Uterus (tissue), 2 donors: Measurements from ENCODE around the gene TUT7.

Experiments used
- POLR2A ChIP-seq, 2 donors: fragments of 450-650 bp; IDR thresholded peaks; one replicate each; pipeline ENCODE4 v1.6.1; 2016; ENCODE audit warnings: antibody characterized with exemption in 2 of 2, mild to moderate bottlenecking in 1 of 2, moderate library complexity in 1 of 2
- TF ChIP-seq, protein P1 (sequence below), 4 experiments: fragments of 200-600 bp in 2 of 4; fragments of 450-650 bp in 2 of 4; sonication (generic) in 2 of 4; IDR thresholded peaks; one replicate each; pipeline ENCODE4 v1.5.1; 2016 to 2019; ENCODE audit warnings: antibody characterized with exemption in 4 of 4, mild to moderate bottlenecking in 2 of 4, moderate library complexity in 1 of 4

DNA sequence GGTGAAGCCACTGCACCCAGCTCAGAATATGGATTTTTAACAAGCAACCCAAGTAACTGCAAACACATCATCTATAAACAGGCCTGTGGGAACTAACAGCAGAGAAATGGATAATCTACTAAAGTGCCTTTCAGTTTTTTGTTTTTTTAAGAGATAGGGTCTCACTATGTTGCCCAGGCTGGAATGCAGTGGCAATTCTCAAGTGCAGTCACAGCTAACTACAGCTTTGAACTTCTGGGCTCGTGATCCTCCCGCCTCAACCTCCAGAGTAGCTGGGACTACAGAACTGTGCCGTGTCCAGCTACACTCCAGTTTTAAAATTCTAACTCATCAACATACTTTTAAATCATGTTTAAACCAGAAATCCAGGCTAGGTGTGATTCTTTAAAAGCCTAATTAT lies 11.9 kb downstream of the TUT7 start:
- TF ChIP-seq, protein P1, sequence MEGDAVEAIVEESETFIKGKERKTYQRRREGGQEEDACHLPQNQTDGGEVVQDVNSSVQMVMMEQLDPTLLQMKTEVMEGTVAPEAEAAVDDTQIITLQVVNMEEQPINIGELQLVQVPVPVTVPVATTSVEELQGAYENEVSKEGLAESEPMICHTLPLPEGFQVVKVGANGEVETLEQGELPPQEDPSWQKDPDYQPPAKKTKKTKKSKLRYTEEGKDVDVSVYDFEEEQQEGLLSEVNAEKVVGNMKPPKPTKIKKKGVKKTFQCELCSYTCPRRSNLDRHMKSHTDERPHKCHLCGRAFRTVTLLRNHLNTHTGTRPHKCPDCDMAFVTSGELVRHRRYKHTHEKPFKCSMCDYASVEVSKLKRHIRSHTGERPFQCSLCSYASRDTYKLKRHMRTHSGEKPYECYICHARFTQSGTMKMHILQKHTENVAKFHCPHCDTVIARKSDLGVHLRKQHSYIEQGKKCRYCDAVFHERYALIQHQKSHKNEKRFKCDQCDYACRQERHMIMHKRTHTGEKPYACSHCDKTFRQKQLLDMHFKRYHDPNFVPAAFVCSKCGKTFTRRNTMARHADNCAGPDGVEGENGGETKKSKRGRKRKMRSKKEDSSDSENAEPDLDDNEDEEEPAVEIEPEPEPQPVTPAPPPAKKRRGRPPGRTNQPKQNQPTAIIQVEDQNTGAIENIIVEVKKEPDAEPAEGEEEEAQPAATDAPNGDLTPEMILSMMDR (IDR thresholded peaks at IDR 0.05): no peak
- no peak for TF ChIP-seq POLR2A (IDR thresholded peaks at IDR 0.05)
